OCI-LY7 (cell line): Measurements from ENCODE around the gene TSPAN11. TPM values are rescaled to one million over a fixed set of nuclear protein-coding genes. Genes with fewer than 3 reads are reported as not detected.

Source experiments
- BruUV-seq: library from RNA; stranded (reverse); fragments of 400-500 nt; replicated peaks from 2 replicates; lab custom pipeline; 2021; lab: Mats Ljungman, UMichigan
- CTCF ChIA-PET: fragments of 300-600 bp; sonication (Branson Sonifier 250); formaldehyde crosslinking; loops from one replicate; lab custom pipeline; 2022; ENCODE audit warnings: antibody characterized with exemption; ENCODE audit not compliant: unreplicated experiment; lab: Charles Lee
- POLR2A ChIA-PET: fragments of 300-600 bp; sonication (Branson Sonifier 250); formaldehyde crosslinking; loops from one replicate; lab custom pipeline; 2022; ENCODE audit warnings: antibody characterized with exemption; lab: Charles Lee
- DNase-seq: peaks from one replicate; pipeline ENCODE4 v3.0.0-alpha.2; 2015; ENCODE audit warnings: low spot score
- H2AFZ ChIP-seq: fragments of 200-600 bp; sonication (generic), shearing (Covaris generic); 2 replicates; pipeline ENCODE4 v1.6.1; 2014; ENCODE audit warnings: mild to moderate bottlenecking, antibody characterized with exemption, low read length, moderate library complexity
- H3K27ac ChIP-seq: fragments of 200-600 bp; sonication (generic); 2 replicates; pipeline ENCODE4 v1.5.1; 2014; ENCODE audit warnings: mixed run types, low read depth, mild to moderate bottlenecking, moderate library complexity, low read length, inconsistent platforms; ENCODE audit not compliant: poor library complexity, severe bottlenecking
- H3K36me3 ChIP-seq: fragments of 200-600 bp; sonication (generic); 2 replicates; pipeline ENCODE4 v1.6.1; 2014; ENCODE audit warnings: mild to moderate bottlenecking, antibody characterized with exemption, low read length, moderate library complexity, mixed read lengths; ENCODE audit not compliant: insufficient read depth
- H3K4me1 ChIP-seq: fragments of 200-600 bp; sonication (generic); 2 replicates; pipeline ENCODE4 v1.5.1; 2014; ENCODE audit warnings: mild to moderate bottlenecking, low read length; ENCODE audit not compliant: insufficient read depth, poor library complexity, severe bottlenecking
- H3K4me2 ChIP-seq: fragments of 200-600 bp; sonication (generic); 2 replicates; pipeline ENCODE4 v1.6.1; 2014; ENCODE audit warnings: mild to moderate bottlenecking, low read length
- H3K4me3 ChIP-seq: fragments of 200-600 bp; sonication (generic); 2 replicates; pipeline ENCODE4 v1.5.1; 2014; ENCODE audit warnings: mild to moderate bottlenecking, low read depth, low read length; ENCODE audit not compliant: poor library complexity, severe bottlenecking
- H3K79me2 ChIP-seq: fragments of 200-600 bp; sonication (generic); 2 replicates; pipeline ENCODE4 v1.6.1; 2016; ENCODE audit warnings: low read depth, mild to moderate bottlenecking, low read length, moderate library complexity, mixed read lengths; ENCODE audit not compliant: insufficient read depth
- H3K9me2 ChIP-seq: fragments of 200-600 bp; sonication (generic); 2 replicates; pipeline ENCODE4 v1.6.1; 2016; ENCODE audit warnings: mild to moderate bottlenecking, low read length, mixed read lengths; ENCODE audit not compliant: insufficient read depth
- H3K9me3 ChIP-seq: fragments of 200-600 bp; sonication (generic); 2 replicates; pipeline ENCODE4 v1.6.1; 2014; ENCODE audit warnings: mild to moderate bottlenecking, mixed run types, low read length, mixed read lengths
- H4K20me1 ChIP-seq: fragments of 200-600 bp; sonication (generic); 2 replicates; pipeline ENCODE4 v1.6.1; 2014; ENCODE audit warnings: mild to moderate bottlenecking, antibody characterized with exemption, low read length, moderate library complexity, mixed read lengths; ENCODE audit not compliant: insufficient read depth
- CTCF ChIP-seq: fragments of 200-600 bp; sonication (generic); conservative IDR thresholded peaks from 2 replicates; pipeline ENCODE4 v1.5.1; 2014; ENCODE audit warnings: mild to moderate bottlenecking, antibody characterized with exemption, low read length, moderate library complexity, mixed read lengths
- EZH2phosphoT487 ChIP-seq: fragments of 200-600 bp; sonication (generic); IDR thresholded peaks from 2 replicates; pipeline ENCODE4 v1.6.1; 2018; ENCODE audit warnings: low read depth, borderline replicate concordance, mild to moderate bottlenecking, mixed run types, antibody characterized with exemption, low read length, moderate library complexity, mixed read lengths
- intact Hi-C: fragments of 100-400 bp; cut with micrococcal nuclease; formaldehyde crosslinking; loops from one replicate; pipeline ENCODE4 v1.10.0; 2022; ENCODE audit not compliant: unreplicated experiment
- total RNA-seq, 2 experiments: library from RNA; depleted of rRNA in 1 of 2; stranded (reverse); fragments of >200 nt in 1 of 2; shearing (Covaris generic) in 1 of 2; gene quantifications; 2 replicates each; pipeline ENCODE4 v1.2.3, GENCODE V29; 2014 to 2022

Gene TSPAN11
- total RNA-seq, 2 experiments from 2014 or later, result not detected

- POLR2A ChIA-PET, result no interaction called here
- intact Hi-C loops, result no loop called here
These were observed 92.4 kb downstream of the TSPAN11 start for GRCh38 chr12:31018790-31019505.

GRCh38 chr12:31019561-31019960 lies 93.0 kb downstream of the TSPAN11 start:
- no peak for DNase-seq
- no peaks in the 10 kb centered on the region; the same call in 1 of the 2 replicates for H3K36me3 ChIP-seq
- H3K4me2 ChIP-seq, result 0 out of 2 replicates have a peak overlapping the region, but pooled peaks have one; percentile 65
- H3K9me3 ChIP-seq, result 0 out of 2 replicates have a peak, but pooled peaks cover 5% of the 10 kb centered on the region
- no peak for TF ChIP-seq CTCF
- TF ChIP-seq EZH2phosphoT487, result no peak
- no peaks in the 10 kb centered on the region for H3K79me2 ChIP-seq
- H3K4me1 ChIP-seq, result peaks cover 75% of the 10 kb centered on the region
- ChIA-PET CTCF (no interaction called here), POLR2A (interaction anchor here (5.4 kb wide), 1 partner anchor 13 kb away, joined by 49 read pairs; no protein-coding TSS in a partner anchor)
- no peak overlapping the region for H3K4me3 ChIP-seq
- no peaks in the 10 kb centered on the region for H3K9me2 ChIP-seq
- H3K27ac ChIP-seq, result no peak overlapping the region
- intact Hi-C loops, result no loop called here
- H4K20me1 ChIP-seq, result no peaks in the 10 kb centered on the region
- no TSS peak for BruUV-seq
- peak overlapping the region; percentile 42; the same call in 1 of the 2 replicates for H2AFZ ChIP-seq

More at GRCh38 chr12:31018790-31019505, 92.4 kb downstream of the TSPAN11 start:
- 0 out of 2 replicates have a peak, but pooled peaks cover 5% of the 10 kb centered on the region for H3K9me3 ChIP-seq
- CTCF ChIA-PET, result interaction anchor here (0.6 kb wide), 1 partner anchor 9 kb away, joined by 3 read pairs; no protein-coding TSS in a partner anchor
- peaks cover 69% of the 10 kb centered on the region for H3K4me1 ChIP-seq
- H3K4me2 ChIP-seq, result peak overlapping the region; percentile 51
- no peak overlapping the region for H3K4me3 ChIP-seq
- TF ChIP-seq CTCF, result no peak
- no peak for TF ChIP-seq EZH2phosphoT487
- H3K79me2 ChIP-seq, result no peaks in the 10 kb centered on the region
- DNase-seq, result no peak
- no peaks in the 10 kb centered on the region for H4K20me1 ChIP-seq
- H3K36me3 ChIP-seq, result no peaks in the 10 kb centered on the region; the same call in 1 of the 2 replicates
- BruUV-seq, result no TSS peak
- no peak overlapping the region; the same call in 1 of the 2 replicates for H2AFZ ChIP-seq
- peak overlapping the region; percentile 39 for H3K27ac ChIP-seq
- H3K9me2 ChIP-seq, result no peaks in the 10 kb centered on the region
